WTC11 (cell line): ENCODE results near the gene SPNS3. TPM values are rescaled to one million over a fixed set of nuclear protein-coding genes. Genes with fewer than 3 reads are reported as not detected.

ENCODE experiments used
- ATAC-seq: fragments of 200-7000 bp; cut with Tn5 transposase; 2 replicates; pipeline ENCODE4 v1.10.0; 2021; ENCODE audit warnings: mild to moderate bottlenecking, moderate library complexity
- CTCF ChIA-PET: fragments of 300-600 bp; sonication (Branson Sonifier 250); formaldehyde crosslinking; loops from one replicate; lab custom pipeline; 2021; ENCODE audit warnings: antibody characterized with exemption; lab: Charles Lee
- POLR2A ChIA-PET: fragments of 350-600 bp; sonication (Branson Sonifier 250); formaldehyde crosslinking; loops from one replicate; lab custom pipeline; 2021; ENCODE audit warnings: antibody characterized with exemption; lab: Charles Lee
- DNase-seq: peaks from one replicate; pipeline ENCODE4 v3.0.0; 2021; ENCODE audit warnings: low spot score
- H3K27ac Mint-ChIP-seq: 2 replicates; pipeline ENCODE4 v1.8.0; 2021; ENCODE audit warnings: mixed read lengths
- H3K27me3 Mint-ChIP-seq: 2 replicates; pipeline ENCODE4 v1.8.0; 2021; ENCODE audit warnings: low read depth, mild to moderate bottlenecking, moderate library complexity, mixed read lengths
- H3K36me3 Mint-ChIP-seq: 2 replicates; pipeline ENCODE4 v1.8.0; 2021; ENCODE audit warnings: mixed read lengths
- H3K4me1 Mint-ChIP-seq: 2 replicates; pipeline ENCODE4 v1.8.0; 2022; ENCODE audit warnings: mixed read lengths
- H3K4me3 Mint-ChIP-seq: 2 replicates; pipeline ENCODE4 v1.8.0; 2021; ENCODE audit warnings: mild to moderate bottlenecking, moderate library complexity, mixed read lengths
- H3K9me3 Mint-ChIP-seq: 2 replicates; pipeline ENCODE4 v1.8.0; 2021; ENCODE audit warnings: mixed read lengths
- CREM ChIP-seq: sonication (generic); formaldehyde crosslinking; IDR thresholded peaks from 2 replicates; pipeline ENCODE4 v1.8.1; 2022; ENCODE audit warnings: mild to moderate bottlenecking, missing genetic modification reagents, moderate library complexity
- ELF4 ChIP-seq: sonication (generic); formaldehyde crosslinking; IDR thresholded peaks from 2 replicates; pipeline ENCODE4 v1.8.1; 2022; ENCODE audit warnings: low read depth, mild to moderate bottlenecking, moderate library complexity, missing genetic modification reagents
- FOXP4 ChIP-seq: sonication (generic); formaldehyde crosslinking; IDR thresholded peaks from 2 replicates; pipeline ENCODE4 v1.8.0; 2022; ENCODE audit warnings: mild to moderate bottlenecking, missing genetic modification reagents
- GABPB1 ChIP-seq: sonication (generic); formaldehyde crosslinking; IDR thresholded peaks from 2 replicates; pipeline ENCODE4 v1.8.1; 2023; ENCODE audit warnings: mild to moderate bottlenecking, missing genetic modification reagents
- JAZF1 ChIP-seq: fragments of 250-450 bp; sonication (Bioruptor Pico); IDR thresholded peaks from 2 replicates; pipeline ENCODE4 v1.9.0; 2021; ENCODE audit warnings: moderate library complexity, mild to moderate bottlenecking, inconsistent platforms
- MLX ChIP-seq: sonication (generic); formaldehyde crosslinking; IDR thresholded peaks from 2 replicates; pipeline ENCODE4 v1.8.1; 2023; ENCODE audit warnings: mild to moderate bottlenecking, missing genetic modification reagents, moderate library complexity
- MYBL2 ChIP-seq: sonication (generic); formaldehyde crosslinking; IDR thresholded peaks from 2 replicates; pipeline ENCODE4 v1.8.1; 2023; ENCODE audit warnings: mild to moderate bottlenecking, moderate library complexity, missing genetic modification reagents
- NFE2L1 ChIP-seq: sonication (generic); formaldehyde crosslinking; IDR thresholded peaks from 2 replicates; pipeline ENCODE4 v1.8.1; 2023; ENCODE audit warnings: missing genetic modification reagents
- NR2C2 ChIP-seq: sonication (generic); formaldehyde crosslinking; IDR thresholded peaks from 2 replicates; pipeline ENCODE4 v1.8.0; 2022; ENCODE audit warnings: mild to moderate bottlenecking, missing genetic modification reagents
- USF2 ChIP-seq: sonication (generic); formaldehyde crosslinking; IDR thresholded peaks from 2 replicates; pipeline ENCODE4 v1.8.1; 2023; ENCODE audit warnings: mild to moderate bottlenecking, missing genetic modification reagents, moderate library complexity
- total RNA-seq: library from RNA; stranded (reverse); gene quantifications from 3 replicates; pipeline ENCODE4 v1.2.3, GENCODE V29; 2021
- TF ChIP-seq, protein P1 (sequence below): sonication (generic); formaldehyde crosslinking; conservative IDR thresholded peaks from 2 replicates; pipeline ENCODE4 v1.8.1; 2023; ENCODE audit warnings: mild to moderate bottlenecking, low read depth, missing genetic modification reagents, moderate library complexity
- TF ChIP-seq, protein P2 (sequence below): sonication (generic); formaldehyde crosslinking; IDR thresholded peaks from 2 replicates; pipeline ENCODE4 v1.8.0; 2023; ENCODE audit warnings: missing genetic modification reagents
- TF ChIP-seq, protein P3 (sequence below): sonication (generic); formaldehyde crosslinking; IDR thresholded peaks from 2 replicates; pipeline ENCODE4 v1.8.0; 2022; ENCODE audit warnings: missing genetic modification reagents

SPNS3 gene
- total RNA-seq, 1 experiment from 2014 or later, result not detected

- Mint-ChIP-seq H3K36me3 (no peaks in the 10 kb centered on the region), H3K27ac (no peak overlapping the region), H3K4me3 (no peak overlapping the region)
- POLR2A ChIA-PET, result no interaction called here
- no peak for ATAC-seq
- no peak for TF ChIP-seq MYBL2 (CRISPR knock-in tag)
- TF ChIP-seq MLX, result no peak
- TF ChIP-seq JAZF1 (CRISPR knock-in tag), result no peak
- TF ChIP-seq GABPB1 (CRISPR knock-in tag), result no peak
- no peak for TF ChIP-seq ELF4
- no peak for TF ChIP-seq NR2C2 (CRISPR knock-in tag)
- TF ChIP-seq NFE2L1 (CRISPR knock-in tag), result no peak
- TF ChIP-seq, protein P1, sequence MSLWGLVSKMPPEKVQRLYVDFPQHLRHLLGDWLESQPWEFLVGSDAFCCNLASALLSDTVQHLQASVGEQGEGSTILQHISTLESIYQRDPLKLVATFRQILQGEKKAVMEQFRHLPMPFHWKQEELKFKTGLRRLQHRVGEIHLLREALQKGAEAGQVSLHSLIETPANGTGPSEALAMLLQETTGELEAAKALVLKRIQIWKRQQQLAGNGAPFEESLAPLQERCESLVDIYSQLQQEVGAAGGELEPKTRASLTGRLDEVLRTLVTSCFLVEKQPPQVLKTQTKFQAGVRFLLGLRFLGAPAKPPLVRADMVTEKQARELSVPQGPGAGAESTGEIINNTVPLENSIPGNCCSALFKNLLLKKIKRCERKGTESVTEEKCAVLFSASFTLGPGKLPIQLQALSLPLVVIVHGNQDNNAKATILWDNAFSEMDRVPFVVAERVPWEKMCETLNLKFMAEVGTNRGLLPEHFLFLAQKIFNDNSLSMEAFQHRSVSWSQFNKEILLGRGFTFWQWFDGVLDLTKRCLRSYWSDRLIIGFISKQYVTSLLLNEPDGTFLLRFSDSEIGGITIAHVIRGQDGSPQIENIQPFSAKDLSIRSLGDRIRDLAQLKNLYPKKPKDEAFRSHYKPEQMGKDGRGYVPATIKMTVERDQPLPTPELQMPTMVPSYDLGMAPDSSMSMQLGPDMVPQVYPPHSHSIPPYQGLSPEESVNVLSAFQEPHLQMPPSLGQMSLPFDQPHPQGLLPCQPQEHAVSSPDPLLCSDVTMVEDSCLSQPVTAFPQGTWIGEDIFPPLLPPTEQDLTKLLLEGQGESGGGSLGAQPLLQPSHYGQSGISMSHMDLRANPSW (CRISPR knock-in tag), result no peak
- TF ChIP-seq, protein P2, sequence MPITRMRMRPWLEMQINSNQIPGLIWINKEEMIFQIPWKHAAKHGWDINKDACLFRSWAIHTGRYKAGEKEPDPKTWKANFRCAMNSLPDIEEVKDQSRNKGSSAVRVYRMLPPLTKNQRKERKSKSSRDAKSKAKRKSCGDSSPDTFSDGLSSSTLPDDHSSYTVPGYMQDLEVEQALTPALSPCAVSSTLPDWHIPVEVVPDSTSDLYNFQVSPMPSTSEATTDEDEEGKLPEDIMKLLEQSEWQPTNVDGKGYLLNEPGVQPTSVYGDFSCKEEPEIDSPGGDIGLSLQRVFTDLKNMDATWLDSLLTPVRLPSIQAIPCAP (CRISPR knock-in tag), result no peak
- TF ChIP-seq, protein P3, sequence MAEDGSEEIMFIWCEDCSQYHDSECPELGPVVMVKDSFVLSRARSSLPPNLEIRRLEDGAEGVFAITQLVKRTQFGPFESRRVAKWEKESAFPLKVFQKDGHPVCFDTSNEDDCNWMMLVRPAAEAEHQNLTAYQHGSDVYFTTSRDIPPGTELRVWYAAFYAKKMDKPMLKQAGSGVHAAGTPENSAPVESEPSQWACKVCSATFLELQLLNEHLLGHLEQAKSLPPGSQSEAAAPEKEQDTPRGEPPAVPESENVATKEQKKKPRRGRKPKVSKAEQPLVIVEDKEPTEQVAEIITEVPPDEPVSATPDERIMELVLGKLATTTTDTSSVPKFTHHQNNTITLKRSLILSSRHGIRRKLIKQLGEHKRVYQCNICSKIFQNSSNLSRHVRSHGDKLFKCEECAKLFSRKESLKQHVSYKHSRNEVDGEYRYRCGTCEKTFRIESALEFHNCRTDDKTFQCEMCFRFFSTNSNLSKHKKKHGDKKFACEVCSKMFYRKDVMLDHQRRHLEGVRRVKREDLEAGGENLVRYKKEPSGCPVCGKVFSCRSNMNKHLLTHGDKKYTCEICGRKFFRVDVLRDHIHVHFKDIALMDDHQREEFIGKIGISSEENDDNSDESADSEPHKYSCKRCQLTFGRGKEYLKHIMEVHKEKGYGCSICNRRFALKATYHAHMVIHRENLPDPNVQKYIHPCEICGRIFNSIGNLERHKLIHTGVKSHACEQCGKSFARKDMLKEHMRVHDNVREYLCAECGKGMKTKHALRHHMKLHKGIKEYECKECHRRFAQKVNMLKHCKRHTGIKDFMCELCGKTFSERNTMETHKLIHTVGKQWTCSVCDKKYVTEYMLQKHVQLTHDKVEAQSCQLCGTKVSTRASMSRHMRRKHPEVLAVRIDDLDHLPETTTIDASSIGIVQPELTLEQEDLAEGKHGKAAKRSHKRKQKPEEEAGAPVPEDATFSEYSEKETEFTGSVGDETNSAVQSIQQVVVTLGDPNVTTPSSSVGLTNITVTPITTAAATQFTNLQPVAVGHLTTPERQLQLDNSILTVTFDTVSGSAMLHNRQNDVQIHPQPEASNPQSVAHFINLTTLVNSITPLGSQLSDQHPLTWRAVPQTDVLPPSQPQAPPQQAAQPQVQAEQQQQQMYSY, result no peak
- no peak for TF ChIP-seq FOXP4 (CRISPR knock-in tag)
- TF ChIP-seq, all 79 proteins: peak for 0
- H3K4me1 Mint-ChIP-seq, result peaks cover 10% of the 10 kb centered on the region
- H3K9me3 Mint-ChIP-seq, result no peaks in the 10 kb centered on the region
- CTCF ChIA-PET, result interaction anchor here (0.6 kb wide), 1 partner anchor 108 kb away, joined by 3 read pairs; no protein-coding TSS in a partner anchor
- DNase-seq, result no peak
- peaks cover 97% of the 10 kb centered on the region for H3K27me3 Mint-ChIP-seq
Measured at GRCh38 chr17:4529533-4530152, 95.9 kb downstream of the SPNS3 start.

DNA sequence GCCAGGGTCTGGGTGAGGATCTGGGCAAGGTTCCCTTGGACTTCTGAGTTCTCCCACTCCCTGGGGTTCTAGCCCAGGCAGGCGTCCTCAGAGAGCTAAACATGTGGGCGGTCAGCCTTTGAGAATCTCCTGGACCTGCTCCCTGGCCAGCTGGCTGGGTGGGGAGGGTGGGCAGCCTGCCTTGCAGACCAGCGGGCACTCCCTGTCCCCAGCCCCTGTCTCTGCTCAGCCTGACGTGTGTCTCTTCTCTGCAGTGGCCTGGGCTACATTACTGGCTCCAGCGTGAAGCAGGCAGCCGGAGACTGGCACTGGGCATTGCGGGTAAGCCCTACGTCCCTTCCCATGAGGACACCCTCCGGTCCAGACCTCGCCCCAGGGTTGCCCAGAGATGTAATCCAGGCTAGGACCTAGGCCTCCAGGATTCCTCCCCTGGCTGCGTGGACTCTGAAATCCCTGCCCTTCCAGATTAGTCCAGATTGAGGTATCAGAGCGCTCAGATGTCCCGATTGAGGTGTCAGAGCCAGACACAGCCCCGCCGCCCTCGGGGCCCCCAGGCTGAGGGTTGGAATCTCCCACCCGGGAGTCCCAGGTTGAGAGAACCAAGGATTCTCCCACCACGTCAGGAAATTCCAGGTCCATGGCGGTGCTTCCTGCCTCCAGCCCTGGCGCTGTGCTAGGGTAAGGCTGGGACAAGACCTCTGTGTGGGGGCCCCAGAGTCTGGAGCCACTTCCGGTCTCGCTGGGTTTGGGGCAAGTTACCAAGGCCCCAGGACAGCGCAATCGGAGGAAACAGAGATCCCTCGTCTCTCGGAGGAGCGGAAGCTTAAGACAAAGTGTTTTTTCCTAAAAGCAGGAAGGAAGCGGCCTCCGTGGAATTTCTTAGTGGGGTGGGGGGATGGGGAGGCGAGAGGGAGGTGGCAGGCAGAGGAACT lies 97.3 kb downstream of the SPNS3 start:
- no peaks in the 10 kb centered on the region for H3K36me3 Mint-ChIP-seq
- H3K9me3 Mint-ChIP-seq, result no peaks in the 10 kb centered on the region
- H3K4me3 Mint-ChIP-seq, result no peak overlapping the region
- H3K27me3 Mint-ChIP-seq, result peaks cover 88% of the 10 kb centered on the region
- DNase-seq, result no peak
- ChIA-PET POLR2A (interaction anchor here (0.6 kb wide), 1 partner anchor 895 kb away, joined by 6 read pairs; the partner anchor contains the start of genes CTNS and SHPK), CTCF (no interaction called here)
- H3K4me1 Mint-ChIP-seq, result peaks cover 16% of the 10 kb centered on the region
- TF ChIP-seq USF2 (CRISPR knock-in tag) (no peak), GABPB1 (CRISPR knock-in tag) (no peak), CREM (CRISPR knock-in tag) (no peak)
- no peak overlapping the region for H3K27ac Mint-ChIP-seq
- ATAC-seq, result no peak
